Stimulated activated CD8-positive, alpha-beta memory T cell treated with anti-CD3 and anti-CD28 coated beads, Interleukin-7, amount 100 ng/mL, for 24 hours (primary cell): ENCODE measurements around the gene NGFR.
"Not testable (repeated sequence)": the region's sequence is repeated elsewhere in the genome, so short reads cannot be mapped to it uniquely, and the experiment has no call there.

Source experiments
- DNase-seq: peaks from one replicate; pipeline ENCODE4 v3.0.0-alpha.2; 2020; ENCODE audit warnings: low read depth

Gene NGFR

GRCh38 chr17:49545806-49546545 lies 50.9 kb downstream of the NGFR start:
- no peak for DNase-seq

GRCh38 chr17:49546546-49547535 lies 51.7 kb downstream of the NGFR start:
- DNase-seq = no peak

- DNase-seq = no peak
These were observed 52.5 kb downstream of the NGFR start for GRCh38 chr17:49547566-49547965.

- DNase-seq = no peak
These were observed 53.0 kb downstream of the NGFR start for GRCh38 chr17:49548051-49548505.

GRCh38 chr17:49548506-49549310 lies 53.6 kb downstream of the NGFR start:
- DNase-seq = no peak

GRCh38 chr17:49549311-49549605 lies 54.2 kb downstream of the NGFR start:
- DNase-seq = no peak

- DNase-seq = no peak
These were observed 54.9 kb downstream of the NGFR start for GRCh38 chr17:49549691-49550678.

GRCh38 chr17:49550764-49551163 lies 55.7 kb downstream of the NGFR start:
- DNase-seq = not testable (repeated sequence)

- no peak for DNase-seq
These were observed 56.4 kb downstream of the NGFR start for GRCh38 chr17:49551221-49552069.

- DNase-seq = no peak
These were observed 57.1 kb downstream of the NGFR start for GRCh38 chr17:49552070-49552751.

- DNase-seq = no peak
These were observed 58.7 kb downstream of the NGFR start for GRCh38 chr17:49553676-49554335.

GRCh38 chr17:49554694-49555494 lies 59.8 kb downstream of the NGFR start:
- no peak for DNase-seq

- DNase-seq = no peak
These were observed 60.6 kb downstream of the NGFR start for GRCh38 chr17:49555495-49556222.

GRCh38 chr17:49556223-49556943 lies 61.3 kb downstream of the NGFR start:
- peak; percentile 76 for DNase-seq

- DNase-seq = no peak
These were observed 62.4 kb downstream of the NGFR start for GRCh38 chr17:49557312-49558024.
